NCI-H1105 treated with DMSO at 0.1 percent for 48 hours (cell line): Measurements from ENCODE around the gene FRMPD1.
"Not testable (repeated sequence)": the region's sequence is repeated elsewhere in the genome, so short reads cannot be mapped to it uniquely, and the experiment has no call there.

Experiments used
- DNase-seq: peaks from one replicate; lab custom pipeline; 2025; lab: John Stamatoyannopoulos, UW

Gene FRMPD1

DNA sequence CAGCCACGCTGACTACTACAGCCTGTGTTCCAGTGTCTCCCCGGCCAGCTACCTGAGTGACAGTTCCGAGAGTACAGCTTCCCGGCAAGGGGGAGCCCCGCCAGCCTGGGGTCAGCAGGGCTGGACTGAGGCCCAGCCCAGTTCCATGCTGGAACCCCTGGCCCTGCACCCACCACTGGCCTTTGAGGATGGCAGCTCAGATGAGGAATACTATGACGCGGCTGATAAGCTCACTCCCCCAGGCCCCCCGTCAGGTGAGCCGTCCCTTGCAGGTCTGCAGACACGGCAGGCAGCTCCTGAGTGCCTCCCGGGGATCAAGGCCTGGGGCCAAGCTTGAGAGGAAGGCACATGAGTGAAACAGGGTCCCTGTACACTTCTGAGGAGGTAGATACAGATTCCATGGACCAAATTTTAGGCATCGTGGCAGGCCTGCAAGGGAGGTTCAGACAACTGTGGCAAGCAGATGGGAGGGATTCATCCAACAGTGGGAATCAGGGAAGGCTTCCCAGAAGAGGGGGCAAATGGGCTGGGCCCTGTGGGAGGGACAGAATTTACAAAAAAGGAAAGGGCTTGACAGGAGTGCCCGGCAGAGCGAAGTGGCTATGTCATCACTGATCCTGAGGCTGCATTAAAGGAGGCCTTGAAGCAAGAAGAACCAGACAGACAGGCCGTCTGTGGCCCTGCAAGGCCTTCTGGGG is 90.0 kb downstream of the FRMPD1 start:
- no peak for DNase-seq

DNA sequence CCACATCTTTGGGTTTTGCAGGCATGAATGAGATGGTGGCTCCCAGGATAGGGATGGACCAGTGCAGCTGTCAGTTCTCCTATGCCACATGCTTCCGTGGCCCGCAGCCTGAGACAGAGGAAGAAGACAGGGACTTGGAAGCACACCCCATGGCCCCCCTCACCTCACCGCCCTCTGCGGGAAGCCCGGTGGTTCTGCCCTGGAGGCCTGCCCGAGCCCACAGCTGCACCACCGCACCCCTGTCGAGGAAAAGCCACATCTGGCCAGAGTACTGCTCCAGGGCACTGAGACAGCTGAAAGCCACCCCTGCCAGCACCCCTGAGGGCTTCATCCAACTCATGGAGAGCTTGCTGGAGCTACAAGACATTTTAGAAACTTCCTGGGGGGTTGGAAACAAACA is 95.2 kb downstream of the FRMPD1 start:
- DNase-seq, result no peak

DNA sequence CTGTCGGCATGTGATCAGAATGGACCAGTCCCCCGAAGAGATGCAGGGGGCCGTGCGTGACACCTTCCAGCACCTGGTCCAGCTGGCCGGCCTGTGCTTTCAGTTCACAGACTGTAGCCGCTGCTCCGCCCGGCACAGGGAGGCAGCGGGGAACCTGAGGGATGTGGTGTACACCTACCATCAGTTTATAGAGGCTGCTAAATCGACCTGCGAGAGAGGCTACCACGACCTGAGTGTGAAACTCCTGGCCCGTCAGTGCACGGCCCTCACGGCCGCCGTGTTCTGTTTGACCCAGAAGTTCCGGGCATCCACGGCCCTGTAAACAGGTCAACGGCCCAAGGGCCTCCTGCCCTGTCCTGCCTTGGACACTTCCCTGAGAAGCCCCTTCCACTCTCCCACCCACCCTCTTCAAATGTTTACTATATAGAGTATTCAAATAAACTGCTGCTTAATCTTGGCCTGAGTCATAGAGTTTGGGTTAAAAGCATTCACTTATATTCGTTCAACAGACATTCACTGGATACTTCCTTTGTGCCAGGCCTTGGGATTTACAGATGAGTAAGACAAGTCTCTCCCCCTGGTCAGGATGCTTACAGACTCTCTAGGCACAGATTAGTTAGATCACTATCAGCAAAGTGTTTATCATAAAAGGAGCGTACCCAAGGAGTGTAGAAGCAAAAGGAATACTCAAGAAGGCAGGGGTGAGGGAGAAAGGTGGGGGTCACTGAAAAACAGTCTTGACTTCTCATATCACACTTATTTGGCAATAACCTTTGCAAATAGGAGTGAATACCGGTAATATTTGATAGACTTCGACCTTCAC is 95.9 kb downstream of the FRMPD1 start:
- DNase-seq, result no peak

DNA sequence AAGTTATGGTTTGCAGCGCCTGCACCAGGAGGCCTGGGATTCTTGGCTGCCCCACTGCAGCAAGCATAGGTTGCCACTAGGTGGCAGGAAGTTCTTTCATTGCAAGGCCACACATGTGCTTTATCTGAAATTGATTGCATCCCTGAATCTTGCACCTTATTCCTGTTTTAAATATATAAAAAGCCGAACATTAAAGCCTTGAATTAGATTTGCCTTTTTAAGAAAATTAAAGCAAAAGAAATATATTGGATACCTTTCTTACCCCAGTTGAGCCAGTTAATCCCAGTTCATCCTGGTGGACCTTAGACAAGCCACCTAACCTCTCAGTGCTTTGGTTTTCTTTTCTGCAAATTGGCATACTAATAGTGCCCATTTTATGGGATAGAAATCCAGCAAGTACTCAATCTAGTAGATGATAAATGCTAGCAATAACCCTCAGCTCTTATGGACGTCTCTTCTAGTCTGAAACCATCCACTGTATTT is 96.6 kb downstream of the FRMPD1 start:
- DNase-seq, result peak; percentile 62

DNA sequence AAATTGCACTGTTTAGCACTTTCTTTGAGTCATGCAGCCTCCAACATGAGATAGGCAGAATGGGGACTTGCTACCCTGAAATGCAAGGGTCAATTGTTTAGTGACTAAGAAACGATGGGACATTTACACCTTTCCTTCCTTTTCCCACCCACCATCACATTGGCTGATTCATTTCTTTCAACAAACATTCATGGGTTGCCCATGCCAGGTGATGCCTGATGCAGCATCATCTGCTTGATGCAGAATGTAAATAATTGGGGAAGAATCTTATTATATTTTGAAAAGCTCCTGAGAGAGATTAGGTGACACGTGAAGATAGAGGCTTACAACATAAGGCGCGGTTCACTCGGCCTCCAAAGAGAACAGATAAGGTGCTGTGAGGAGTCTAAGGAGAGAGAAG is 98.4 kb downstream of the FRMPD1 start:
- no peak for DNase-seq

DNA sequence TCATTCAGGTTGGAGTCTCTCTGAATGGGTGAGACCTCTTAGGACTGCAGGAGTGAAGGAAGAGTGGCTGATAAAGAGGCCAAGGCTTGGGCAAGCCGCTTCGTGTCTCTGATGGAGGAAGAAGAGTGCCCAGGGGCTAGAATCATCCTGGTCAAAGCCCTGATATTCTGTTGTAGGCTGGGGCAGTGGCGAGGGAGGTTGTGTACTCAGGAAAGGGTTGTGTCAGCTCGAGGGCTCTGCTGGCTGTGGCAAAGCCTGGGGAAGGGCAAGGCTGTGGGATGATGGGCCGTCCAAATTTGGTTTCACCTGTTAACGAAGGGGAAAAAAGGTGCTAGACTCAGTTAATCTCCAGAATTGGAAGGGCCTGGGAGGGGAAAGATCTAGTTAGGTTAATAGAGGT is 100.4 kb downstream of the FRMPD1 start:
- DNase-seq, result no peak

DNA sequence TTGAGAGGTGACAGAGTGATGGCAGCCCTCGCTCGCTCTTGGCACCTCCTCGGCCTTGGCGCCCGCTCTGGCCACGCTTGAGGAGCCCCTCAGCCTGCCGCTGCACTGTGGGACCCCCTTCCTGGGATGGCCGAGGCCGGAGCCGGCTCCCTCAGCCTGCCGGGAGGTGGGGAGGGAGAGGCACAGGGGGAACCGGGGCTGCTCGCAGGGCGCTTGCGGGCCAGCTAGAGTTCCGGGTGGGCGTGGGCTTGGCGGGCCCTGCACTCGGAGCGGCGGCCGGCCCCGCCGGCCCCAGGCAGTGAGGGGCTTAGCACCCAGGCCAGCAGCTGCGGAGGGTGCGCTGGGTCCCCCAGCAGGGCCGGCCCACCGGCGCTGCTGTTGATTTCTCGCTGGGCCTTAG is 101.0 kb downstream of the FRMPD1 start:
- not testable (repeated sequence) for DNase-seq

DNA sequence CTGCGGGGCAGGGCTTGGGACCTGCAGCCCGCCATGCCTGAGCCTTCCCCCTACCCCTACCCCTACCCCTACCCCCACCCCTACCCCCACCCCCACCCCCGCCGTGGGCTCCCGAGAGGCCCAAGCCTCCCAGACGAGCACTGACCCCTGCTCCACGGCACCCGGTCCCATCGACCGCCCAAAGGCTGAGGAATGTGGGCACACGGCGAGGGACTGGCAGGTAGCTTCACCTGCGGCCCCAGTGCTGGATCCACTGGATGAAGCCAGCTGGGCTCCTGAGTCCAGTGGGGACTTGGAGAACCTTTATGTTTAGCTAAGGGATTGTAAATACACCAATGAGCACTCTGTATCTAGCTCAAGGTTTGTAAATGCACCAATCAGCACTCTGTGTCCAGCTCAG is 101.4 kb downstream of the FRMPD1 start:
- DNase-seq, result not testable (repeated sequence)

DNA sequence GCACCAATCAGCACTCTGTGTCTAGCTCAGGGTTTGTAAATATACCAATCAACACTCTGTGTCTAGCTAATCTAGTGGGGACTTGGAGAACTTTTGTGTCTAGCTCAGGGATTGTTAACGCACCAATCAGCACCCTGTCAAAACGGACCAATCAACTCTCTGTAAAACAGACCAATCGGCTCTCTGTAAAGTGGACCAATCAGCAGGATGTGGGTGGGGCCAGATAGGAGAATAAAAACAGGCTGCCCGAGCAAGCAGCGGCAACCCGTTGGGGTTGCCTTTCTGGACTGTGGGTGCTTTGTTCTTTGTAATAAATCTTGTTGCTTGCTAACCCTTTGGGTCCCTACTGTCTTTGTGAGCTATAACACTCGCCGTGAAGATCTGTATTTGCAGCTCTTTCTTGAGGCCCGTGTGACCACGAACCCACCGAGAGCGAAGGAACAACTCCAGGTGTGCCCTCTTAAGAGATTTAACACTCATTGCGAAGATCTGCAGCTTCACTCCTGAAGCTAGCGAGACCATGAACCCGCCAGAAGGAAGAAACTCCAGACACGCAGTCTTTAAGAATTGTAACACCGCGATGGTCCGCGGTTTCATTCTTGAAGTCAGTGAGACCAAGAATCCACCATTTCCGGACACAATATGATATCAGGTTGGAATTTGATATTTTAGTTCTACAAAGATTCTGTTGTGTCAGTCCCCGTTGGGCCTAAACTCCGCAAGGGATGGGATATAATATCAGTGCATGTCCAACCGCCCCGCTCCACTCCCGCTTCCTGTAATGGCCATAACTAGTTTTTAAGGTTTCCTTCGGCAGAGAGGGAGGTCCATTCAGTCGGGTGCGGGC is 102.1 kb downstream of the FRMPD1 start:
- DNase-seq, result no peak

DNA sequence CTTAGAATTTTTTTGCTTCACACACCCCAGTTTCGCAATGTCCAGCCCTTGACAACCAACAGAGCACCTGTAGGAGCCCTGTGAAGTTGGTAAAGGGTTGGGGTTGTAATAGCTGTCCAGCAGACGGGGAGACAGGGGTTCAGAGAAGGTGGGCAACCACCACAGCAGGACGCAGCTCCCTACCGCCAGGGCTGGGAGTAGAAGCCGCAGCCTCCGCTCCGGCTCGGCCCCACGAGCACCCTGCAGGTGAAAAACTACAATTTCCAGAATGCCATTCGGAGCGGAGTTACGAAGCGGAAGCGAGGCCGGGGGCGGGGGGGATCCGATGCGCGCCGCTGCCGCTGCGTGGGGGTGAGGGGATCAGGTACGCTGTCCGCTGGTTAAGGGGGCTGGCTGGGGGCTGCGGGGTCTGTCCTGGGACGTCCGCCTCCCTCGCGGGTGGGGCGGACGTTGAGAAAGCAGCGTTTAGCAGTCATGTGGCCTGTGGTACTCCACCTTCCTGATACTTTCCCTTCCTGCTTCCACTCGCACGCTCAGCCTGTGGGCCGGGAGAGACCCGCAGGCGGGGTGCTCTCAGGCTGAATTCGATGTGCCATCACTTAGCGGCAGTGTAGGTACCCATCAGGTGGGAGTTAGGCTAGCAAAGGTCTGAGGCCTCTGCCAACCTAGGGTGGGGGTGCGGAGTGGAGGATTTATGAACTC is 102.9 kb downstream of the FRMPD1 start, which contains the start of gene TRMT10B:
TSS of gene TRMT10B (plus strand) at position 317 of the 702 bp plus-strand sequence. CDS start 8,127 bp downstream, outside the sequence.
- DNase-seq, result peak; percentile 62

DNA sequence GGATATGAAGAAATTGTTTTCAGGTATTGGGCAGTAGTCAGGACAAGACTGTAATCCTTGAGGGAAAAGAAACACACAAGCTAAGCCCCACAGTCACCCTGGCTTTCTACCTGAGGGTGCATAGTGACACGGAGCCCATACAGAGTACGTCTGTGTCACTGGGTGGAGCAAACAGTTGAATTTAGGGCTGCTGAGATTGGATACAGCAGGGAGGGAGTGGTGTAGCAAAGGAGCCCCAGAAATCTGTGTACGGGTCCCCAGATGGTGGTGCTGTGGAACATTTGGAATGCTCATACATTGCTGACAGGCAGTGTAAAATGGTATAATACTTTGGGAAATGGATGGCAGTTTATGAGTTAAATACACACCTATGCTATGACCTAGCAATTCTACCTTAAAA is 108.0 kb downstream of the FRMPD1 start:
- DNase-seq, result no peak

DNA sequence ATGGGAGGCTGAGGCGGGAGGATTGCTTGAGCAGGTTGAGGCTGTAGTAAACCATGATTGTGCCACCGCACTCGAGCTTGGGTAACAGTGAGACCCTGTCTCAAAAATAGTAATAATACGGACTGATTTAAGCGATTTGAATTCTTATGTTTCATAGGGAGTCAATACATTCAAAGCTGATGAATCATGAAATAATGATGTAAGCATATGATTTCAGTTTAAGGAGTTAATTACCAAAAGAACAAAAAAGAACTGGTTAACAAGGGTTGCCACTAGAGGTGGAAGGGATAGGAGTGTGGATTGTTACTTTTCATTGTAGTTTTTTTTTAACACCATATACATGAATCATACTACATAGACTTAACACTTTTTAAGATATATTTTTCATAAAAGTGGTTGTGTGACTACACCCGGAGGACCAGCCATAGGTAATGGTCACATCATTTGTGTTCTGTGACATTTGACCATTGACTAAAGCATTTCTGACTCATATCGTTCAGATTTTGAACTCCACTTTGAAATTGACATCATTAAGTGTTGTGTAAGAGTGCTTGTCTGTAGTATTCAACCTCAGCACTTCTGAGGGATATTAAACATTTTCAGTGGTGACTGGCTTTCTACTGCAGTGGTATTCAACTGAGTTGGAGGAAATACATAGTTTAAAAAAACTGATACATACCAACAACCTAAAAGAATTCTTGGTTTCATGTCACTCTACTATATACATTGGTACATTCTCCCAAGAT is 109.8 kb downstream of the FRMPD1 start:
- DNase-seq, result no peak

DNA sequence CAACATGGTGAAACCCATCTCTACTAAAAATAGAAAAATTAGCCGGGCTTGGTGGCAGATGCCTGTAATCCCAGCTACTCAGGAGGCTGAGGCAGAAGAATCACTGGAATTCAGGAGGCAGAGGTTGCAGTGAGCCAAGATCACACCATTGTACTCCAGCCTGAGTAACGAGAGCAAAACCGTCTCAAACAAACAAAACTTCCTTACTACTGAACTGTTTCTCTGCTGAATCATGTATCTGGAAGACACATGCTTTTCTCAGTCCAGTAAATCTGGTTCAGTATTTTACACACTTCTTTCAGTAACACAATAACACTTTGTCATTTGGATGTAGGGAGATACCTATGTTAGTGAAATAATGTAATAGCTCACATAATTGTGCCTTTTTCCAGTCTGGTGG is 110.8 kb downstream of the FRMPD1 start:
- DNase-seq, result no peak

DNA sequence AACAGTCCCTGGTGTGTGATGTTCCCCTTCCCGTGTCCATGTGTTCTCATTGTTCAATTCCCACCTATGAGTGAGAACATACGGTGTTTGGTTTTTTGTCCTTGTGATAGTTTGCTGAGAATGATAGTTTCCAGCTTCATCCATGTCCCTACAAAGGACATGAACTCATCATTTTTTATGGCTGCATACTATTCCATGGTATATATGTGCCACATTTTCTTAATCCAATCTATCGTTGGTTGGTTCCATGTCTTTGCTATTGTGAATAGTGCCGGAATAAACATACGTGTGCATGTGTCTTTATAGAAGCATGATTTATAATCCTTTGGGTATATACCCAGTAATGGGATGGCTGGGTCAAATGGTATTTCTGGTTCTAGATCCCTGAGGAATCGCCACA is 114.5 kb downstream of the FRMPD1 start:
- not testable (repeated sequence) for DNase-seq

DNA sequence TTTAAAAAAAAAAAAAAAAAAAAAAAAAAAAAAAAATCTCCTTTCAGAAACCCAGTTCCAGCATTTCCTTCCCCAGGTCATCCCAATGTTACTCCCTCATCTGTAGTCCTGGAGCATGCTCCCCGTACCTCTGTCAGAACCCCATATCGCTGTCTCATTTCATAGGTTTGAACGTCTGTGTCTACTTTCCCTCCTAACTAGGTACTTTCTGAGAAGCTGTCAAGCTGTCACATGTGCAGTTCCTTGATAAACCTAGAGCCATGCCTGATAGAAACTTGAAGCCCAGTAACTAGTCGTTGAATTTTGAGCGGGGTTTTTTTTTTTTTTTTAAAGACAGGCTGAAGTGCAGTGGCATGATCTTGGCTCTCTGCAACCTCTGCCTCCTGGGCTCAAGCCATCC is 118.6 kb downstream of the FRMPD1 start:
- no peak for DNase-seq

DNA sequence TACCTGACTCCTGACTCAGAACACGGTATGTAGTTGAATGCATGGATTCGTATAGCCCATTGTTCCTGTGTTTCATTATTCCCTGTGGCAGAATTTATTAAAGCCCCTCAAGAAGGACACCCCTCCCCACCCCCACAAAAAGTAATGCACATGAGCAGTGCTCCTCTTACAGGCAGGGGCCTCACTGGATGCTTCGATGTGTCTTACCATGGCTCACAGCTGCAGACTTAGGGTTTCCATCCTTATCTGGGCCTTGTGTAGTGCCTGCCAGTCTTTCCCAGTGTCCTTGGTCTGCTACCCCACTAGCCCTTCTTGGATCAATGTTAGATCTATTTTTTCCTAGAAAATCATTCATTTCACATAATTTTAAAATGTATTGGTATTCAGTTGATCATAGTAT is 119.2 kb downstream of the FRMPD1 start:
- DNase-seq, result no peak

DNA sequence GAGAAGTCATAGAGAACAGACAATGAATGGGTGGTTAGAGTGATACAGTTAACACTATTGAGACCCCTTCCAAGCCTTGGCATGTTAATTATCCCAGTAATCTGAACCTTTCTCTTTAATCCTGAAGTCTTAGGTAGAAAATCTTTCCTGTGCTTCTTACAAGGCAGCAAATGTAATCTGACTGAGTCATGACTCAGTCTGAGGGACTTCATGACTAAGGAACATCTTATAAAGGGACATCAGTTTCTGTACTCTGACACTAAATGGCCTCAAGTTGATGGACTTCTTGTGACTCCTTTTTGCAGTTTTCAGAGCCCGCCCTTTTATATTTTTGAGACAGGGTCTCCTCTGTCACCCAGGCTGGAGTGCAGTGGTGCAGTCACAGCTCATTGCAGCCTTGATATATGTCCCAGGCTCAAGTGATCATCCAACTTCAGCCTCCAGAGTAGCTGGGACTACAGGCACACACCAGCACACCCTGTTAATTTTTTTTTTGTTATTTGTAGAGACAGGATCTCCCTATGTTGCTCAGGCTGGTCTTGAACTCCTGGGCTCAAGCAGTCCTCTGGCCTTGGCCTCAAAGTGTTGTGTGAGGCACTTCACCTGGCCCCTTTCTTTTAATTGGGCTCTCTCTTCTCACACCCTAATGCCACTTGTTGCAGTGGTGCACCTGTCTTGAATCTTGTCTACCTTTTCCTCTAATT is 124.6 kb downstream of the FRMPD1 start:
- DNase-seq, result no peak

DNA sequence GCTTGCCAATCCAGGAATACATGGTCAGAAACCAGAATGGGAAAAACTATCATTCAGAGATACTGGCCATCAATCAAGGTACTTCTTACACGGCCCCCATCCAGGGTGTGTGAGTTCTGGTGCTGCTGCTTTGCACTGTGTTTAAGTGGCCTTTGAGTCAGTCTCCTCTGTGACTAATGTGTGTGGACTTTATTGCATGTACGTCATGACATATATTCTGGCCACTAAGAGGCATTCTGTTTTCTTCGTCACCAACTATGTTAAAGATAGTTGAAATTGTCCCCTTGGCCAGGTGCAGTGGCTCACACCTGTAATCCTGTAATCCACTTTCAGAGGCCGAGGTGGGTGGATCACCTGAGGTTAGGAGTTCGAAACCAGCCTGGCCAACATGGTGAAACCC is 125.6 kb downstream of the FRMPD1 start:
- DNase-seq, result no peak

DNA sequence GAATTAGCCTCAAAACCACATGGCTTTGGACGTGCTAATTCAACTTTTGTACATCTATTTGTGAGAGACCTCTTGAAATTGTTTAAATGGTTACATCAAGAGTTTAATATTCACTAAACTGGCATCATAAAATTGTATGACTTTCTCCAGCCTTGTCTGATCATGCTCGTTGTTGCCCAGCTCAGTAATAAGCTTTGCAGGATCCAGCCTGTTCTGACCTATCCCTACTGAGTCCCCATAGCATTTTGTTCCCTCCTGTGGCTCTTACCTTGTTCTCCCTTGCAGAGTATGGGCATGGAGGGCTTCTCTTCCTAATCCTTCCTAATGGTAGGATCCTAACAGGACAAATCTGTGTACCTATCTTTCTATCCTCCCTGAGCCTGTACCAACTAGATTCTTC is 127.8 kb downstream of the FRMPD1 start:
- no peak for DNase-seq

DNA sequence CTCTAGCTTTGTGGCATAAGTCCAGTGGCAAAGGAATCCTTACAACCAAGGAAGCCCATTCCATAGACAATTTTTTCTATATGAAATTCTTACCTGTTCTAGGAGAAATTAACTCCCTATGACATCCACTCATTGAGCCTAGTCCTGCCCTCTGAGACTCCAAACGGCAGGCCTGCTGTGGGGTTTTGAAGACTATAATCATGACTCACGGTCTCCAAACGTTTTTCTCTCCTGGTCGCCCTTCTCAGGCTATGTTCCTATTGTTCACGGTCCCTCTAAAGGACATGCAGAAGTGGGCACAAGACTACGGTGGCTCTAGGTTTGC is 133.5 kb downstream of the FRMPD1 start:
- DNase-seq, result no peak
